NT2/D1 (cell line): ENCODE data around the gene PEAK3.

Experiments used
- DNase-seq: peaks from one replicate; pipeline ENCODE4 v3.0.0-alpha.2; 2011; ENCODE audit warnings: low read depth, low spot score
- H3K27me3 ChIP-seq: 2 replicates; pipeline ENCODE4 v1.6.0; 2011; ENCODE audit warnings: mild to moderate bottlenecking; ENCODE audit not compliant: insufficient read length, insufficient read depth
- H3K36me3 ChIP-seq: 2 replicates; pipeline ENCODE4 v1.6.1; 2011; ENCODE audit warnings: mild to moderate bottlenecking, low read length, mixed read lengths; ENCODE audit not compliant: insufficient read depth, insufficient read length
- H3K4me1 ChIP-seq: 2 replicates; pipeline ENCODE4 v1.5.1; 2011; ENCODE audit not compliant: insufficient read depth, insufficient read length
- H3K4me3 ChIP-seq: 2 replicates; pipeline ENCODE4 v1.5.1; 2011; ENCODE audit warnings: low read depth; ENCODE audit not compliant: insufficient read length
- H3K9ac ChIP-seq: 2 replicates; pipeline ENCODE4 v1.6.0; 2011; ENCODE audit warnings: low read depth; ENCODE audit not compliant: insufficient read length
- H3K9me3 ChIP-seq: 2 replicates; pipeline ENCODE4 v1.5.1; 2011; ENCODE audit warnings: mild to moderate bottlenecking, low read length; ENCODE audit not compliant: insufficient read depth
- SUZ12 ChIP-seq: IDR thresholded peaks from 2 replicates; pipeline ENCODE4 v1.6.1; 2011; ENCODE audit not compliant: insufficient read length, insufficient read depth; ENCODE audit errors: extremely low read depth
- YY1 ChIP-seq: IDR thresholded peaks from 2 replicates; pipeline ENCODE4 v1.6.1; 2011; ENCODE audit not compliant: insufficient read length, insufficient read depth
- ZNF274 ChIP-seq: IDR thresholded peaks from 2 replicates; pipeline ENCODE4 v1.6.1; 2011; ENCODE audit warnings: mild to moderate bottlenecking, low read depth, low read length

PEAK3 gene

DNA sequence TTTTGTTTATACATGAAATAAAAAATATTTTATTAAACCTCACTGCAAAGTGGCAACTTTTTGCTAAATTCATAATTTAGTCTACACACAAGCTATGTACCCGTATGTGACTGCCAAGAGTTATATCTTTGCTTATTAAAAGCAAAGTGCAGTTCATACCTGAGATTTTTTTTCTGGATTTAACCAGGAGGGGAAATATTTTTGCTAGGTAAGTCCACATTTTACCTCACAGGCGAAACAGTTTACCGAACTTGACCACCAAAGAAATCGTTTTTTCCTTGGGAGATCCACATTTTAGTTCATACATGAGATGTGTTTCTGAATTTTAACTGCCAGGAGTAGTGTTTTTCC, 13.5 kb downstream of the PEAK3 start:
- H3K9me3 ChIP-seq: no peaks in the 10 kb centered on the region
- DNase-seq: no peak
- H3K4me1 ChIP-seq: peaks cover 13% of the 10 kb centered on the region
- H3K9ac ChIP-seq: no peak overlapping the region
- H3K36me3 ChIP-seq: peaks cover 30% of the 10 kb centered on the region
- no peaks in the 10 kb centered on the region for H3K27me3 ChIP-seq
- no peak overlapping the region for H3K4me3 ChIP-seq
- TF ChIP-seq SUZ12: no peak
- TF ChIP-seq YY1: no peak
- no peak for TF ChIP-seq ZNF274

DNA sequence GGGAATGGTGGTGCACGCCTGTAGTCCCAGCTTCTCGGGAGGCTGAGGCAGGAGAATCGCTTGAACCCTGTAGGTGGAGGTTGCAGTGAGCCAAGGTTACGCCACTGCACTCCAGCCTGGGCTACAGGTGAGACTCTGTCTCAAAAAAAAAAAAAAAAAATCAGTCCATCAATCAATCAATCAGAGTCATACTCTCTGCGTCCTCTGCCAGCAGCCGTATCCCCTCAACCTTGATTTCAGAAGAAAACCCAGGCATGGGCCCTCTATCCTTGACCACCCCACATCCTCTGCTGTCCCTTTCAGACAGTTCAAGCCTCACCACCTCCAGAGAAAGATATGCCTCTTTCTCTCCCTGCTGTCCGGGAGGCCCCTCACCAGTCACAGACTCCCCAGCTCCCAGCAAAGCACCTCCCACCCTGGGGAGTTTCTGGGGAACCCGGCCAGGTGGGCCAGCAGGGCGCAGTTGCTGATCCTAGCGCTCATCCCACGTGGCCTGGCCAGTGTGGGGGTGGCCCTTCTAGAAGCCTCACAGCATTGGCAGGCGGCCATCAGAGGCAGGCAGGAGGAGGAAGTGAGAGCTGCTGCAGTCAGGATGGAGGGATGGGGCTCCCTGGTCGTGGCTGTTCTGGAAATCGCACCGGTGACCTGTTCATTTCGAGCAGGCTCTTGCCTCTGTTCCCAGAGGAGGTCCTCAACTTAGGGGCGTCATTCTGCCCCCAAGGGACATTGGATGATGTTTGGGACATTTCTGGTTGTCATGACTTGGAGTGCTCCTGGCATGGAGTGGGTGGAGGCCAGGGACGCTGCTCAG, 15.6 kb downstream of the PEAK3 start:
- Histone ChIP-seq H3K27me3 (no peaks in the 10 kb centered on the region), H3K36me3 (peaks cover 11% of the 10 kb centered on the region), H3K9ac (no peak overlapping the region), H3K4me3 (no peak overlapping the region), H3K9me3 (no peaks in the 10 kb centered on the region), H3K4me1 (peaks cover 3% of the 10 kb centered on the region)
- no peak for DNase-seq
- no peak for TF ChIP-seq YY1
- no peak for TF ChIP-seq ZNF274
- no peak for TF ChIP-seq SUZ12

DNA sequence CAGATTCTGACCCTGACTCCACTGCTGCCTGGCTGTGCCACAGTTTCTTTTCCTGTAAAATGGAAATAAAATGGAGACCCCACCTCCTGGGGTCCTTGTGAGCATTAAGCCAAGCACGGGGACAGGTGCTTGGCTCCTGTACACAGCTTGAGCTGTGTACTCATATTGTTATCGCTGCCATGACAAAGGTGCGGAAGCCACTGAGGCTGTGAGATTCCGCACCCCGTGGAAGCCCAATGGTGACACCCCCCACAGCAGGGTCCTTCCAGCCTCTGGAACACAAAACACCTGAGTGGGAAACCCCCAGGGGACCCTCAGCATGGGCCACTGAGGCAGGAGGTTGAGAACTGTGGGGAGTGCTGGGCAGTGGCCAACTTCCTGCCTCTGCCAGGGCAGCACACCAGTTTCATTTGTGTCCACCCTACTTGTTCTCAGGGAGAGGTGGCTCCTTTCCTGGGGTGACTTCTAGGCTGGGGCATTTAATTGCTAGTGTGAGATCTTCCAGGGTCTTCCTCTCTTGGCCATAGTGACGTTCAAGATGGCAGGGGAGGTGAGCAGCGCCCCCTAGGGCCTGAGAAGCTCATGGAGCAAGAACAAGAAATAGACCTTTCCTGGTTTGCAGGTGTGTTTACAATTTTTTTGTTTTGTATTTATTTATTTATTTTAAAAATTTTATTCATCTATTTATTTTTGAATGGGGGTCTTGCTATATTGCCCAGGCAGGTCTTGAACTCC, 20.4 kb downstream of the PEAK3 start:
- no peaks in the 10 kb centered on the region for H3K9me3 ChIP-seq
- no peaks in the 10 kb centered on the region for H3K36me3 ChIP-seq
- no peak overlapping the region for H3K4me3 ChIP-seq
- peaks cover 2% of the 10 kb centered on the region for H3K4me1 ChIP-seq
- DNase-seq: peak; percentile 44
- no peaks in the 10 kb centered on the region for H3K27me3 ChIP-seq
- TF ChIP-seq ZNF274 (no peak), YY1 (peak; percentile 31), SUZ12 (no peak)
- no peak overlapping the region for H3K9ac ChIP-seq

- H3K36me3 ChIP-seq: no peaks in the 10 kb centered on the region
- no peaks in the 10 kb centered on the region for H3K27me3 ChIP-seq
- H3K9ac ChIP-seq: no peak overlapping the region
- TF ChIP-seq YY1 (no peak), ZNF274 (no peak), SUZ12 (no peak)
- H3K4me1 ChIP-seq: peaks cover 9% of the 10 kb centered on the region
- H3K9me3 ChIP-seq: no peaks in the 10 kb centered on the region
- no peak overlapping the region for H3K4me3 ChIP-seq
- DNase-seq: no peak
Measured at GRCh38 chr19:2260341-2260805, 21.6 kb downstream of the PEAK3 start.

GRCh38 chr19:2259336-2259735, 22.6 kb downstream of the PEAK3 start:
- Histone ChIP-seq H3K4me3 (no peak overlapping the region), H3K9ac (no peak overlapping the region), H3K4me1 (peaks cover 9% of the 10 kb centered on the region), H3K36me3 (no peaks in the 10 kb centered on the region), H3K9me3 (no peaks in the 10 kb centered on the region), H3K27me3 (no peaks in the 10 kb centered on the region)
- no peak for TF ChIP-seq YY1
- TF ChIP-seq SUZ12: no peak
- TF ChIP-seq ZNF274: no peak
- DNase-seq: no peak

DNA sequence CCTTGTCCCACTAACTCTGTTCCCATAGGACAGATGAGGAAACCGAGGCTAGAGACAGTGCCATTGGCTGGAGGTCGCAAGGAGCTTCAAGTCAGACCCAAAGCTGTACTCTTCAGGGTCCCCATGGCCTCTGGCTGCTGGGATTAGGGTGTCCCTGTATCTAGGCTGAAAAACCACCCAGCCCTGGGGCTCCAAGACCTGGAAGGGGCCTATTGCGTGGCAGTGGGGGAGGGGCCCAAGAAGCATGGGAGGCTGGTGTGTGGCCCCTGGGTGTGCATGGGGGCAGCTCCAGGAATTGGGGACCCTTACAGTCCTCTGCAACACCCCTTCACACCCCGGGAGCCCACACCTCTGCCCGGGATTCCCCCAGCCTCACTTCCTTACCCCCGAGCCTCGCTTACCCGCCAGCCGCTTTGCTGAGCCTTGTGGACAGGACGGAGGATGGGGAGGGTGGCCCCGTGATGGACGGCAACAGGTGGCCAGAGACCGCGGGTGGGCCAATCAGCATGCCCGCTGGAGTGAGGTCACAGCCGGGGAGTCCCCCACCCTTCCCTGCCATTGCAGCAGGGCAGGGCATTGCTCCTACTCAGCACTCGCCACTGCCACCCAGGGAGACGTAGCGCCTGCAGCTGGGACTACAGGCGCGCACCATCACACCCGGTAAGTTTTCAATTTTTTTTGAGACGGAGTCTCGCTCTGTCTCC, 25.8 kb downstream of the PEAK3 start, which contains the start of gene JSRP1:
Gene JSRP1 (minus strand): TSS at position 436 of the 704 bp plus-strand sequence. CDS start 1,103 bp downstream, outside the sequence.
- no peaks in the 10 kb centered on the region for H3K27me3 ChIP-seq
- H3K4me3 ChIP-seq: no peak within 1 kb of the TSS
- DNase-seq: no peak
- no peak for TF ChIP-seq SUZ12
- no peak for TF ChIP-seq ZNF274
- no peak for TF ChIP-seq YY1
- peak within 1 kb of the TSS; percentile 0 for H3K9ac ChIP-seq
- peaks cover 14% of the 10 kb centered on the region for H3K36me3 ChIP-seq
- H3K9me3 ChIP-seq: no peaks in the 10 kb centered on the region
- peaks cover 17% of the 10 kb centered on the region for H3K4me1 ChIP-seq
